CD4-positive, alpha-beta T cell treated with Interleukin-4 for 1 hour (primary cell): ENCODE data around the gene ANO5.
"Not testable (repeated sequence)": the region's sequence is repeated elsewhere in the genome, so short reads cannot be mapped to it uniquely, and the experiment has no call there.

Source experiments
- DNase-seq, 2 donors: peaks; one replicate each; pipeline ENCODE4 v3.0.0-alpha.2; 2020 to 2022

The ANO5 gene

GRCh38 chr11:22199243-22199642, 6.4 kb downstream of the ANO5 start:
- no peak for DNase-seq

- DNase-seq, result no peak
Measured at GRCh38 chr11:22203281-22203680, 10.4 kb downstream of the ANO5 start.

- no peak for DNase-seq
Measured at GRCh38 chr11:22207162-22207561, 14.3 kb downstream of the ANO5 start.

- DNase-seq, result no peak
Measured at GRCh38 chr11:22208151-22208858, 15.4 kb downstream of the ANO5 start.

GRCh38 chr11:22216940-22217339, 24.1 kb downstream of the ANO5 start:
- no peak for DNase-seq

- DNase-seq, result no peak
Measured at GRCh38 chr11:22221143-22221542, 28.3 kb downstream of the ANO5 start.

GRCh38 chr11:22225190-22225589, 32.3 kb downstream of the ANO5 start:
- no peak for DNase-seq

- DNase-seq, result no peak
Measured at GRCh38 chr11:22234743-22235142, 41.9 kb downstream of the ANO5 start.

GRCh38 chr11:22244986-22245592, 52.2 kb downstream of the ANO5 start:
- peak in 1 of 2 donors; percentile 14 for DNase-seq

- no peak for DNase-seq
Measured at GRCh38 chr11:22246992-22247391, 54.1 kb downstream of the ANO5 start.

GRCh38 chr11:22249871-22250270, 57.0 kb downstream of the ANO5 start:
- DNase-seq, result no peak

GRCh38 chr11:22256876-22257275, 64.0 kb downstream of the ANO5 start:
- DNase-seq, result no peak

- no peak for DNase-seq
Measured at GRCh38 chr11:22263613-22264012, 70.7 kb downstream of the ANO5 start.

GRCh38 chr11:22268983-22269624, 76.2 kb downstream of the ANO5 start:
- not testable (repeated sequence) for DNase-seq

- DNase-seq, result no peak
Measured at GRCh38 chr11:22273781-22274180, 80.9 kb downstream of the ANO5 start.

- no peak for DNase-seq
Measured at GRCh38 chr11:22275600-22275999, 82.7 kb downstream of the ANO5 start.

- DNase-seq, result no peak
Measured at GRCh38 chr11:22276535-22276934, 83.7 kb downstream of the ANO5 start.

- not testable (repeated sequence) for DNase-seq
Measured at GRCh38 chr11:22284991-22285390, 92.1 kb downstream of the ANO5 start.

GRCh38 chr11:22302368-22302767, 109.5 kb downstream of the ANO5 start:
- no peak for DNase-seq

GRCh38 chr11:22304337-22304961, 111.6 kb downstream of the ANO5 start:
- DNase-seq, result peak in 1 of 2 donors; percentile 10

- DNase-seq, result no peak
Measured at GRCh38 chr11:22317656-22318055, 124.8 kb downstream of the ANO5 start.

GRCh38 chr11:22331771-22332170, 138.9 kb downstream of the ANO5 start:
- no peak for DNase-seq
